ENCODE results near the gene GPRIN3.
"Not testable (repeated sequence)": the region's sequence is repeated elsewhere in the genome, so short reads cannot be mapped to it uniquely, and the experiment has no call there.

The GPRIN3 gene

GRCh38 chr4:89312066-89312465, 4.5 kb upstream of the GPRIN3 start:
- no peak overlapping the region for H3K4me3 ChIP-seq (ENCODE audit: low read depth, low read length)
- H3K27ac ChIP-seq (ENCODE audit: extremely low read depth, low read depth, low read length), result no peak overlapping the region
- no peaks in the 10 kb centered on the region for H3K4me1 ChIP-seq (ENCODE audit: control insufficient read depth, insufficient read depth, low read length)
- POLR2A ChIA-PET, result no interaction called here
- no peaks in the 10 kb centered on the region for H3K36me3 ChIP-seq (ENCODE audit: control insufficient read depth in 2 of 2, insufficient read depth in 1 of 2, low read length in 2 of 2)
- no peaks in the 10 kb centered on the region for H3K9me3 ChIP-seq (ENCODE audit: control insufficient read depth, insufficient read depth, low read depth, low read length)
- CTCF ChIA-PET, result no interaction called here
- no peak for TF ChIP-seq ZNF248 (tag by site-specific recombination; IDR thresholded peaks at IDR 0.05)
- no peak for TF ChIP-seq ZNF830 (tag by site-specific recombination; IDR thresholded peaks at IDR 0.05; ENCODE audit: low read depth)
- no peak for TF ChIP-seq ZBTB20 (tag by site-specific recombination; IDR thresholded peaks at IDR 0.05)
- no peak for TF ChIP-seq KLF7 (tag by site-specific recombination; IDR thresholded peaks at IDR 0.05; ENCODE audit: borderline replicate concordance)
- no peak for TF ChIP-seq ZNF76 (tag by site-specific recombination; IDR thresholded peaks at IDR 0.05; ENCODE audit: borderline replicate concordance, low read depth)
- no peak for TF ChIP-seq BCL11B (tag by site-specific recombination; IDR thresholded peaks at IDR 0.05; ENCODE audit: low read depth)
- no peak for TF ChIP-seq ZNF433 (tag by site-specific recombination; IDR thresholded peaks at IDR 0.05; ENCODE audit: low read depth)
- TF ChIP-seq ZNF311 (tag by site-specific recombination; IDR thresholded peaks at IDR 0.05; ENCODE audit: borderline replicate concordance), result no peak
- TF ChIP-seq ZNF354C (tag by site-specific recombination; IDR thresholded peaks at IDR 0.05; ENCODE audit: borderline replicate concordance, low read depth), result no peak
- TF ChIP-seq, protein P1, sequence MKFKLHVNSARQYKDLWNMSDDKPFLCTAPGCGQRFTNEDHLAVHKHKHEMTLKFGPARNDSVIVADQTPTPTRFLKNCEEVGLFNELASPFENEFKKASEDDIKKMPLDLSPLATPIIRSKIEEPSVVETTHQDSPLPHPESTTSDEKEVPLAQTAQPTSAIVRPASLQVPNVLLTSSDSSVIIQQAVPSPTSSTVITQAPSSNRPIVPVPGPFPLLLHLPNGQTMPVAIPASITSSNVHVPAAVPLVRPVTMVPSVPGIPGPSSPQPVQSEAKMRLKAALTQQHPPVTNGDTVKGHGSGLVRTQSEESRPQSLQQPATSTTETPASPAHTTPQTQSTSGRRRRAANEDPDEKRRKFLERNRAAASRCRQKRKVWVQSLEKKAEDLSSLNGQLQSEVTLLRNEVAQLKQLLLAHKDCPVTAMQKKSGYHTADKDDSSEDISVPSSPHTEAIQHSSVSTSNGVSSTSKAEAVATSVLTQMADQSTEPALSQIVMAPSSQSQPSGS (tag by site-specific recombination; IDR thresholded peaks at IDR 0.05; ENCODE audit: low read depth), result no peak

DNA sequence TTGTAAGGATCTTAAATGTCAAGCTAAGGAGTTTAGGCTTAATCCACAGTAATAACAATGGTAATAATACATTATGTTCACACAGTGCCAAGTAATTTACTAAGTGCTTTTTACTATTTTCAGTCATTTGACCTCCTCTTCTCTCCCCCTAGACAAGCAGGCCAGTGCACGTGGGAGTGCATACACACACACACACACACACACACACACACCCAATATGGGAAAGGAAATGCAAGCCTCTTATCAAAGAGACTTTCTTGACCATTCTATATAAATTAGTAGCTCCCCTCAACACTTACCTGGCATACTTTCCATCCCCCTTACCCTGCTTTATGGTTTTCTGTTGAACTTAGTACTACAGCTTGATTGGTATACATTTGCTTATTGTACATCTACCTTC, 3.8 kb upstream of the GPRIN3 start:
- POLR2A ChIA-PET, result no interaction called here
- no peaks in the 10 kb centered on the region for H3K9me3 ChIP-seq (ENCODE audit: control insufficient read depth, insufficient read depth, low read depth, low read length)
- H3K27ac ChIP-seq (ENCODE audit: extremely low read depth, low read depth, low read length), result no peak overlapping the region
- CTCF ChIA-PET, result no interaction called here
- no peak overlapping the region for H3K4me3 ChIP-seq (ENCODE audit: low read depth, low read length)
- TF ChIP-seq ZSCAN4 (tag by site-specific recombination; IDR thresholded peaks at IDR 0.05) (0 out of 2 replicates have a peak, but pooled peaks have one; percentile 27), ZNF274 (IDR thresholded peaks at IDR 0.05; ENCODE audit: low read length) (no peak), ZNF274 (tag by site-specific recombination; IDR thresholded peaks at IDR 0.05; ENCODE audit: borderline replicate concordance) (no peak), ZFHX2 (tag by site-specific recombination; conservative IDR thresholded peaks at IDR 0.05) (peak; percentile 65), ZNF157 (tag by site-specific recombination; IDR thresholded peaks at IDR 0.05) (no peak), EGR2 (tag by site-specific recombination; IDR thresholded peaks at IDR 0.05; ENCODE audit: low read depth) (peak; percentile 39; the same call in 1 of the 2 replicates)
- no peaks in the 10 kb centered on the region for H3K4me1 ChIP-seq (ENCODE audit: control insufficient read depth, insufficient read depth, low read length)
- no peaks in the 10 kb centered on the region for H3K36me3 ChIP-seq (ENCODE audit: control insufficient read depth in 2 of 2, insufficient read depth in 1 of 2, low read length in 2 of 2)

GRCh38 chr4:89309154-89309553, 1.6 kb upstream of the GPRIN3 start:
- POLR2A ChIA-PET; H3K27ac ChIP-seq (ENCODE audit: extremely low read depth, low read depth, low read length); H3K4me1 ChIP-seq (ENCODE audit: control insufficient read depth, insufficient read depth, low read length); H3K36me3 ChIP-seq (ENCODE audit: control insufficient read depth in 2 of 2, insufficient read depth in 1 of 2, low read length in 2 of 2); H3K4me3 ChIP-seq (ENCODE audit: low read depth, low read length); CTCF ChIA-PET; H3K9me3 ChIP-seq (ENCODE audit: control insufficient read depth, insufficient read depth, low read depth, low read length): not testable (repeated sequence)
- peak; percentile 96 for TF ChIP-seq ZNF146 (tag by site-specific recombination; IDR thresholded peaks at IDR 0.05)
- TF ChIP-seq, protein P2, sequence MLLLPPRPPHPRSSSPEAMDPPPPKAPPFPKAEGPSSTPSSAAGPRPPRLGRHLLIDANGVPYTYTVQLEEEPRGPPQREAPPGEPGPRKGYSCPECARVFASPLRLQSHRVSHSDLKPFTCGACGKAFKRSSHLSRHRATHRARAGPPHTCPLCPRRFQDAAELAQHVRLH (tag by site-specific recombination; IDR thresholded peaks at IDR 0.05), result 0 out of 2 replicates have a peak, but pooled peaks have one; percentile 60

All from HEK293 (cell line).